Activated CD8-positive, alpha-beta memory T cell treated with anti-CD3 and anti-CD28 coated beads, Interleukin-2, amount 10 ng/mL, durations not matched to agents 7 days and 5 days (primary cell): ENCODE results near the gene WDSUB1. TPM values are rescaled to one million over a fixed set of nuclear protein-coding genes. Genes with fewer than 3 reads are reported as not detected.

Source experiments
- ATAC-seq: fragments of 150-1000 bp; cut with Tn5 transposase; one replicate; pipeline ENCODE4 v1.10.0; 2021; ENCODE audit warnings: moderate library complexity
- CTCF ChIA-PET: fragments of 350-600 bp; sonication (Branson Sonifier 250); formaldehyde crosslinking; loops from one replicate; lab custom pipeline; 2021; ENCODE audit warnings: antibody characterized with exemption; lab: Charles Lee
- DNase-seq: peaks from one replicate; pipeline ENCODE4 v3.0.0-alpha.2; 2020
- H3K27ac Mint-ChIP-seq: one replicate; pipeline ENCODE4 v1.8.0; 2021; ENCODE audit warnings: mild to moderate bottlenecking, mixed read lengths
- H3K27me3 Mint-ChIP-seq: one replicate; pipeline ENCODE4 v1.8.0; 2021; ENCODE audit warnings: mixed read lengths
- H3K36me3 Mint-ChIP-seq: one replicate; pipeline ENCODE4 v1.8.0; 2021; ENCODE audit warnings: mild to moderate bottlenecking, mixed read lengths
- H3K4me1 Mint-ChIP-seq: one replicate; pipeline ENCODE4 v1.8.0; 2021; ENCODE audit warnings: mixed read lengths
- H3K4me3 Mint-ChIP-seq: one replicate; pipeline ENCODE4 v1.8.0; 2021; ENCODE audit warnings: mild to moderate bottlenecking, moderate library complexity, mixed read lengths
- H3K9me3 Mint-ChIP-seq: one replicate; pipeline ENCODE4 v1.8.0; 2022; ENCODE audit warnings: low read depth, mixed read lengths
- total RNA-seq, 2 experiments: library from RNA; stranded (reverse); gene quantifications; one replicate each; pipeline ENCODE4 v1.2.3, GENCODE V29; 2021

The WDSUB1 gene
- total RNA-seq, 2 experiments from 2014 or later: 4.8 to 5.1 TPM

DNA sequence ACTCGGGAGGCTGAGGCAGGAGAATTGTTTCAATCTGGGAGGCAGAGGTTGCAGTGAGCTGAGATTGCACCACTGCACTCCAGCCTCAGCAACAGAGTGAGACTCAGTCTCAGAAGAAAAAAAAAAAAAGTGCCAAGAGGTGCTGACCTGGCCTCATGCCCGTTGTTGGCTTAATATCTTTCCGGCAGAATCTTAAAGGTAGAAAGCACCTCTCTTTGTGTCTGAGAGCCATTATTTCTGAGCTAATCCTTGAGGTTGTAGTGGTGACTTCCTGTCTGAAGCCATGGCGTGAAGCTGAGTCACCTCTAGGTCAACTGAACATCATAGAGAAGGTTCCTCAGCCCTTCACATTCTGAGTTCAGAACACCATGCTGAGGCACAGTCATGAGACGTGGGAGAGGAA is 60.4 kb downstream of the WDSUB1 start:
- ATAC-seq: peak; percentile 93
- peak; percentile 65 for DNase-seq
- no peaks in the 10 kb centered on the region for H3K27me3 Mint-ChIP-seq
- no peak overlapping the region for H3K27ac Mint-ChIP-seq
- H3K4me3 Mint-ChIP-seq: no peak overlapping the region
- peaks cover 19% of the 10 kb centered on the region for H3K4me1 Mint-ChIP-seq
- H3K36me3 Mint-ChIP-seq: no peaks in the 10 kb centered on the region
- H3K9me3 Mint-ChIP-seq: no peaks in the 10 kb centered on the region
- CTCF ChIA-PET: interaction anchor here (1.3 kb wide), 1 partner anchor 8 kb away, joined by 3 read pairs; no protein-coding TSS in a partner anchor

DNA sequence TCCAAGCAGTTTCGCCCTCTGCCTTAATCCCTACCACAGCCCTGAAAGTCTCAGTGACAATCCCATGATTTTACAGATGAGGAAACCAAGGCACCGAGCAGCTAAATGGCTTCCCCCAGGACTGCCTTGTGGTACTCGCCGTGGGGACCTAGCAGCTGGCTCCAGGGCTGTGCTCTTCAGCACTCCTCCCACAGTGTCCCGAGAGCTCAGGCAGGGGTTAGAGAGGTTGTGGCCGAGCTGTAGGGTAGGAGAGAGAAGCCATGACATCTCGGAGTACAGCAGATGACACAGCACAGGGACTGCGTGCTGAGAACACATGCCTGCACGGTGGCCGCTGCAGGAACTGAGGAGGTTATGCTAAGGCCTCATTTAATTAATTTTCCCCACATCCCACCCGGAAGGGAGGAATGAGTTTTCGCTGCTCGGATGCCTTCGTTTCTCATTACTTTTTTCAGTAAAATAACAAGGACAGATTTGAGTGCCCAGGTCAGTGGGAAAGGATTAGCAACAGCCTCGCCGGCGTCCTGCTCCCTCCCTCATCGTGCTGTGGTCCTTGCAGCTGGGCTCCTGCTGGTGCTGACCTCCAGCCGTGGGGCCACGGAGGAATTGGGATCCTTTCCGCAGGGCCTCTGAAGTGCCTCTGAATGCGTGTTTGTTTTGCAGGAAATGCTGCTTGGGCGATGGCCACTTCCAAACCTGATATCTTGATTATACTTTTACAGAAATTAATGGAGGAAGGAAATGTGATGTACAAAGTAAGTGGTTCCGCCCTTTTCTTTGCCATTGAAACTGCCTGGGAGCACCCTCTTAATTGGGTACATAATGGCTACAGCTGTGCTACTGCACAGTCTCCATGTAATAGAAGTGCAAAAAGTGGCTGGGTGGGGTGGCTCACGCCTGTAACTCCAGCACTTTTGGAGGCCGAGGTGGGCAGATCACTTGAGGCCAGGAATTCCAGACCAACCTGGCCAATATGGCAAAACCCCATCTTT is 61.2 kb downstream of the WDSUB1 start:
- H3K27ac Mint-ChIP-seq: no peak overlapping the region
- H3K9me3 Mint-ChIP-seq: no peaks in the 10 kb centered on the region
- DNase-seq (no peak), ATAC-seq (no peak)
- H3K4me1 Mint-ChIP-seq: peaks cover 19% of the 10 kb centered on the region
- no peaks in the 10 kb centered on the region for H3K36me3 Mint-ChIP-seq
- no peaks in the 10 kb centered on the region for H3K27me3 Mint-ChIP-seq
- CTCF ChIA-PET: no interaction called here
- H3K4me3 Mint-ChIP-seq: no peak overlapping the region

DNA sequence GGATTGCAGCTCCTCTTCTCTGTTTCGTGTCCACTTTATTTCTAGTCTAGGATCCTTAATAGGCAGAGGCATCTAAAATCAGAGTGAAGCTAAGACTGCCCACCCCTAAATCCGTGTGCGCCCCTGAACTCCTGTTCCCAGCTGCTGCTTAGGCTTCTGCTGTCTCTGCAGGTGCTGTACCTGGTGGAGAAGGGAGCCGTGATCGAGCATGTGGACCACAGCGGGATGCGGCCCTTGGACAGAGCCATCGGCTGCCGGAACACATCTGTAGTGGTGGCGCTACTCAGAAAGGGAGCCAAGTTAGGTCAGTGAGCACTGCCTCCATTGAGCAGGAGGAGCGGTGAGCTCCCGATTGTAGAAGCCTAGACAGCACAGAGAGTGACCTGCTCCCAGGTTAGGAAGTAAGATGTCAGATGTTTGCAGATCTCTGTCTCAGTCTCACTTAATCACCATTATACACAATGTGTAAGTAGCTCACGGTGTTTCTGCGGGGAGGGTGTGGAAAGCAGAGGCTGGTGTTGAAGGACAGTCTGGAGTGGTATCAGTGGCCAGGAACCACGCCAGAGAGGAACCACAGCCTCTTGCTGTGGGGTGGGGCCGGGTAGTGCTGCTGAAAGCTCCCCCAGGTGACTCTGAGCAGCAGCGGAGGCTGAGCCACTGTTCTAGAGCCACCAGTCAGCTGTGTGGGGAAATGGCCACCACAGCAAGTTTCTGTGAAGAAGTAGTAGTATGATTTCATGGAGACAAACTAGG is 62.3 kb downstream of the WDSUB1 start:
- H3K27ac Mint-ChIP-seq: no peak overlapping the region
- no peaks in the 10 kb centered on the region for H3K36me3 Mint-ChIP-seq
- no peaks in the 10 kb centered on the region for H3K27me3 Mint-ChIP-seq
- no peaks in the 10 kb centered on the region for H3K9me3 Mint-ChIP-seq
- ATAC-seq (no peak), DNase-seq (no peak)
- peaks cover 19% of the 10 kb centered on the region for H3K4me1 Mint-ChIP-seq
- CTCF ChIA-PET: interaction anchor here (0.6 kb wide), 1 partner anchor 26 kb away, joined by 3 read pairs; no protein-coding TSS in a partner anchor
- no peak overlapping the region for H3K4me3 Mint-ChIP-seq

DNA sequence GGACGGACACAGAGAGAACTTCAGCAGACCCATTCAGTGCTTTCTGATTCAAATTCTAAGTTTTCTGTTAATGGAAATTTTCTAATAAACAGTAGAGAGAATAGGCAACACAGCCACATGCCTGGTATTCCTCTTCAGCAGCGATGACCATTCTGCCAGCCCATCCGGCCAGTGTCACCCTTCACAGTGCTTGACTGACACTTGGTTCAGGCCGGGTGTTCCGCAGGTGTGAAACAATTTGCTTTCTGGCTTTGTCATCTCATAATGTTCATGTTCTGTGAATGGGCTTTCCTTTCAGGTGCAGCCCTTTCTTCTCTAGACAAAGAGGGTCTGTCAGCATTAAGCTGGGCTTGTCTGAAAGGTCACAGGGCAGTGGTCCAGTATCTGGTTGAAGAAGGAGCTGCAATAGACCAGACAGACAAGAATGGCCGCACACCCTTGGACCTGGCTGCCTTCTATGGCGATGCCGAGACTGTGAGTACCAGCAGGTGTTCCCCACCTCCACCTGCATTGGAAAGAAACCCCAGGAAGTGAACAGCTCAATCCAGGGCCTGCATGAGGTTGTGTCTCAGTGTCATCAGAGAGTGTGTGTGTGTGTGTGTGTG is 67.0 kb downstream of the WDSUB1 start:
- H3K36me3 Mint-ChIP-seq: no peaks in the 10 kb centered on the region
- DNase-seq (no peak), ATAC-seq (no peak)
- no peak overlapping the region for H3K4me3 Mint-ChIP-seq
- no peaks in the 10 kb centered on the region for H3K4me1 Mint-ChIP-seq
- CTCF ChIA-PET: no interaction called here
- no peaks in the 10 kb centered on the region for H3K9me3 Mint-ChIP-seq
- no peak overlapping the region for H3K27ac Mint-ChIP-seq
- H3K27me3 Mint-ChIP-seq: no peaks in the 10 kb centered on the region

DNA sequence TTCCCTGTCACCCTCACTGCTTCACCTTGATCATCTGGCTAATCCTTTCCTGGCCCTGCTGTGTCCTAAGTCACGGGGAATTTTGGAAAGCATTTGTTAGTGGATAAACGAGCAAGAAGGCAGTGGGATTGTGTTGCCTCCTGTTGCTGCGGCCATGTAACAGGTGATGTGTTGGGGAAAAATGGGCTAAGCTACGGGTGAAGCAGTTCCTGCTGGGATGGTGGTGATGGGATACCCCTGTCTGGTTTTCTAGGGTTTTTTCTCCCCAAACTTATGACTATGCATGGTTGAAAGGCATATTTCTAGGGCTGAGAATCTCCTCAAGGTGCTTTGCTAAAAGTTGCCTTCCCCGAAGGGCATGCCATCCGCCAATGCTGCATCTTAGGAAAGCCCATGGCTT is 68.1 kb downstream of the WDSUB1 start:
- ATAC-seq (no peak), DNase-seq (no peak)
- H3K27ac Mint-ChIP-seq: no peak overlapping the region
- no peaks in the 10 kb centered on the region for H3K9me3 Mint-ChIP-seq
- no peaks in the 10 kb centered on the region for H3K27me3 Mint-ChIP-seq
- no peaks in the 10 kb centered on the region for H3K4me1 Mint-ChIP-seq
- H3K4me3 Mint-ChIP-seq: no peak overlapping the region
- H3K36me3 Mint-ChIP-seq: no peaks in the 10 kb centered on the region
- CTCF ChIA-PET: no interaction called here

DNA sequence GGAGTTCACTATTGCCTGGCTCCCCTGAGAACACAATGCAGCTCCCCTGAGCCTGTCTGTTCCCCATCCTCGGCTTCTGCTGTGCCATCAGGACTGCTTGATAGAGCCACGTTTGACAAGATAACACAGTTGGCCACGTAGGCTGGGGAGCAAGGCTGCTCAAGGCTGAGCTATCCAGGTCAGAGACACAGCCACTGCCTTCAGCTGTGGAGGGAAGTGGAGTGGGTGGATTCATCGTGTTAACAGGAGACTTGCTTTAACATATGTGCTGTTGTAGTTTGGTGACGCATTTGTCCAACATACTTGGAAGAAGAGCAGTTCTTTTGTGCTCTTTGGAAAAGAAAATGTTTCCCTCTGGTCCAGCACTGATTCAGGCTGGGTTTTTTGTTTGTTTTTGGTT is 68.8 kb downstream of the WDSUB1 start:
- no peaks in the 10 kb centered on the region for H3K36me3 Mint-ChIP-seq
- no peak overlapping the region for H3K27ac Mint-ChIP-seq
- CTCF ChIA-PET: interaction anchor here (1.1 kb wide), 1 partner anchor 9 kb away, joined by 3 read pairs; no protein-coding TSS in a partner anchor

DNA sequence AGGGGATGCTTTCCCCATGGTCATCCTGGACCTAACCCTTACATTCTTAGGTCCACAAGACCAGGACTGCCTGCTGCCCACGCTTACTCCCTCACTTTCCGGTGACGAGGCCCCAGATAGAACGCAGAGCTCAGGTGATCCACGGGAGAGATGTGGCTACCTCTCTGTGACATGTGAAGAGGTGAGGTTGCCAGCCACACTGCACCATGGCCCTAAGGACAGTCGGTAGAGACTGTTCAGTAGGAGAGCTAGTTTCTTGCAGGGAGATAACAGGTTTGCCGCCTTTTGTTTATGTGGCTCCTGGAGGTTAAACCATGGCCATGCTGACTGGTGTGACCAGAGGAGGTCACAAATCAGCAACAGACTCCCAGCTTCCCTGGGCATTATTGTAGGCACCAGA is 71.4 kb downstream of the WDSUB1 start:
- CTCF ChIA-PET: interaction anchor here (1.0 kb wide), 1 partner anchor 53 kb away, joined by 3 read pairs; no protein-coding TSS in a partner anchor
- peaks cover 4% of the 10 kb centered on the region for H3K4me1 Mint-ChIP-seq
- DNase-seq: no peak
- no peak overlapping the region for H3K4me3 Mint-ChIP-seq
- peaks cover 3% of the 10 kb centered on the region for H3K27me3 Mint-ChIP-seq
- ATAC-seq: no peak
- H3K27ac Mint-ChIP-seq: no peak overlapping the region
- H3K9me3 Mint-ChIP-seq: no peaks in the 10 kb centered on the region
- no peaks in the 10 kb centered on the region for H3K36me3 Mint-ChIP-seq

More for the DNA sequence above, 68.8 kb downstream of the WDSUB1 start:
- no peaks in the 10 kb centered on the region for H3K9me3 Mint-ChIP-seq
- no peaks in the 10 kb centered on the region for H3K27me3 Mint-ChIP-seq
- no peaks in the 10 kb centered on the region for H3K4me1 Mint-ChIP-seq
- no peak for DNase-seq
- no peak for ATAC-seq
- H3K4me3 Mint-ChIP-seq: no peak overlapping the region

DNA sequence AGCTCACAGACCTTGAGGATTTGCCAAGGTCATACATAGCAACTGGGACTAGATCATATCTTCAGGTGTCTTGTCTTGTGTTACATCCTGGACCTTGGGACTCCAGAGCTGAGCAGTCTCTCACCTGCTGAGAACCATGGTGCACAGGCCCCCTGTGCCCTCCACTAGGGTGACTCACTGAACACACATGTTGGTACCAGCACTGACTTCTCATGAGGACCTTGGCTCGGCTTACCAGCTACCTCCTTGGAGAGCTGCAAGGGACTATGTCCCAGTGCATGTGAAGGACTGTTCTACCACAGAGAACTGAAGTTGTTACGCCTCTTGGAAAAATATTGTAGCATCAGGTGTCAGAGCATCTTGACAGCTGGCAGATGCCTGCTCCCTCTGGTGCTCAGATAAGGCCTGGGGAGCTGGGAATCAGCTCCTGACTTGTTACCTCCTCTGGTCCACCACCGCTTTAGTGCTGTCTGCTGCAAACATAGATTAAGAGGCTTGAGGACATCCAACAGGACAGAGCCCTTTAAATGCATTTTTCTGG is 72.1 kb downstream of the WDSUB1 start:
- Mint-ChIP-seq H3K9me3 (no peaks in the 10 kb centered on the region), H3K4me3 (no peak overlapping the region), H3K4me1 (peaks cover 11% of the 10 kb centered on the region), H3K27me3 (peaks cover 3% of the 10 kb centered on the region), H3K36me3 (no peaks in the 10 kb centered on the region), H3K27ac (no peak overlapping the region)
- DNase-seq: no peak
- CTCF ChIA-PET: interaction anchor here (0.6 to 1.0 kb wide), 2 partner anchors 52 to 55 kb away, joined by 3 read pairs; no protein-coding TSS in a partner anchor
- ATAC-seq: no peak

DNA sequence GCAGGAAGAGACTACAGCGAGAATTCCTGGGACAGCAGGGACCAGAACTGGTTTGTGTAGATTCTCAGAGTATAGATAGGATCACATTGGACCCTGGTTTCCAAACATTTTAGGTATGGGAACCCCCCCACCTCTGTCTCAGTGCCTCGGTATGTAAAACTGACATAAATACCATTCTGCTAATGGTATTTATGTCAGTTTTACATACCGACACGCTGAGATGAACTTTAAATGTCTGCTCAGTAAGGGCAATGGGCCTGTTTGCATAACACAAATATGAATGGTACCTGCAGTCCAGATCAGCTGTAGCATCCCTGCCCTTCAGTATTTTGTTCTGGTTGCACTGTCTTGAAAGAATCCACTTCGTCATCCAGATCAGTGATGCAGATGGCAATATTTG is 73.2 kb downstream of the WDSUB1 start:
- no peak for DNase-seq
- H3K4me1 Mint-ChIP-seq: peaks cover 14% of the 10 kb centered on the region
- peaks cover 3% of the 10 kb centered on the region for H3K27me3 Mint-ChIP-seq

DNA sequence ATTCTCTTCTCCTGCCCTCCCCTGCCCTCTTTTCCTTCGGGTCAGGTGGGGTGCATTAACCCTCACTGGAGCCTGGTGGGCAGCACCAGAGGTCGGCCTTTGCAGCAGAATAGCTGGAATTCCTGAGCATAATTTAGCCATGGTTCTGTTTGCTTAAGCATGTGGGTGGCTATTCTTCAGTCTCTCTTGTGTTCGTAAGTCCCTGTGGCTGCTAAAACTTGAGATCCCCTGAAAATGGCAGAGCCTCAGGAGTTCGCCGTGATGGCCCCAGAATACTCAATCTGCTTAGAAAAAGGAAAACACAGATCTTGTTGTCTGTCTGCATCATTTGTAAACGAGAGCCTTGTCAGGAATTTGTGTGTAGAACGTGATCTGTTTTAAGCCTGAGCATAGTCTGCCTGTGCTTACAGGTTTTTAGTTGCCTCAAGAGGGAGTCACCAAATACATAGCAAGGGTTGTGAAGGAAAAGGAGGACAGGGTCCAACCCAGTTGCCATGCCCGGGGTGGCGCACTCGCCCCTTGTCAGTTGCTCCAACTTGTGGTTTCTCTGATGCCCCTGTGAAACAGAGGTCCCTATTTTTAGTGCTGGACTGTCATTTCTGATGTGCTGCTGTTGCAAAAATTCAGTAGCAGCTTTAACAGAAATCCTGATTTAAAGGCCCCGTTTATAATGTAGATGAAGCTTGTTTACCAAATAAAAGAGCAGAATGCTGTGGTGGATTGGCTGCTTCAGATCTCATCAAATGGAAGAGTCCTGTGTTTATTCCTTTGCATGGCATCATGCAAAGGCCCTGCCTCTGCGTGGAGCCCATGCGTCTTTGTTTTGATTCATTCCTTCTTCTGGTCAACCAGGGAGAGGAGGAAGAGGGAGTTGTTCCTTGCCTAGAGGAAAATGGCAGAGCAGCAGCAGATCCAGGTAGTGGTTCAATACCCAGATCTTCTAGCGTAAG is 74.8 kb downstream of the WDSUB1 start:
- ATAC-seq (no peak), DNase-seq (no peak)
- Mint-ChIP-seq H3K4me3 (no peak overlapping the region), H3K36me3 (no peaks in the 10 kb centered on the region), H3K4me1 (peaks cover 14% of the 10 kb centered on the region), H3K27me3 (peaks cover 3% of the 10 kb centered on the region), H3K27ac (no peak overlapping the region), H3K9me3 (no peaks in the 10 kb centered on the region)
- CTCF ChIA-PET: no interaction called here

More for the DNA sequence above, 73.2 kb downstream of the WDSUB1 start:
- ATAC-seq: no peak
- Mint-ChIP-seq H3K9me3 (no peaks in the 10 kb centered on the region), H3K36me3 (no peaks in the 10 kb centered on the region), H3K4me3 (no peak overlapping the region), H3K27ac (no peak overlapping the region)
- CTCF ChIA-PET: no interaction called here

DNA sequence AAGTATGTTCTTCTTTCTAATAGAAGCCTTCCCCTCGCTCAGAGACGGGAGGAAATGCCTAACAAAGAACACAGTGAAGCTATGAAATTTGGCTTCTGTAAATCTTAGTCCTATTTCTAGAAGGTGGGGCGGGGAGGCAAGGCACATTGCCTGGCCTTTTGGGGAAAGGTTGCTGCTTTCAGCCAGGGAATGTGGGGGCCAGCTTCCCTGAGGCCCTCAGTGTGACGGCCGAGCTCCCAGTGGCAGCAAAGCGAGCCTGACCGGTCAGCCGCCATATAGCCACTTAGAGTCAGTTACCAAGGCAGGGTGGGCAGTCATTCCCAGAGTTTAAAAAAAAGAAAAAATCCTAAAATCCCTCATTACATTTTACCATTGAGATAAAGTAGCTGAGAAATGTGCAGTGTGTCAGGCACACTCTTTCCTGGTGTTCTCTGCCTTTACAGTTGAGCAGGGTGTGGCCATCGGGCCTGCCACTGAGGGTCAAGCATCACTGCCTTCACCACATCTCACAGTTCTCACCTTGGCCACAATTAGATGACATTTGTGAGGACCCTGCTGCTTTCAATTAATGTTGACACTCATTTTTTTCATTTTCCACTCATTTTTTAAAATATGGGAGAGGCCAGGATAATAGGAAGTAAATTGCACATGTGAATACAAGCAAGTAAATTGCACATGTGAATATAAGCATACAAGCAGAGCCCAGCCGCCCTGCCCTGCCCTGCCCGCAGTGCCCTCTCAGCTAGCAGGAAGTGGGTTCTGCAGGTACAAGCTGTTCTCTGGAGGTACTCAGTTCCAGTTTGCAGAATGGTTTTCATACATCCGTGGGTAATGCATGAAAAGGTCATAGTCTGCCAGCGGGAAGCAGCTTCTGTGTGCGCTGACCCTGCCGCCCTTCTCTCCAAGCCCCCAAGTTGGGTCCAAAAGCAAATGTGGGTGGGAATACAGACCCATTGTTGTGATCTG is 76.9 kb downstream of the WDSUB1 start:
- Mint-ChIP-seq H3K9me3 (no peaks in the 10 kb centered on the region), H3K36me3 (no peaks in the 10 kb centered on the region), H3K4me3 (no peak overlapping the region), H3K27me3 (peaks cover 3% of the 10 kb centered on the region), H3K27ac (no peak overlapping the region), H3K4me1 (peaks cover 14% of the 10 kb centered on the region)
- ATAC-seq (peak; percentile 94), DNase-seq (peak; percentile 72)
- CTCF ChIA-PET: interaction anchor here (0.9 kb wide), 1 partner anchor 17 kb away, joined by 3 read pairs; no protein-coding TSS in a partner anchor
